ENCODE measurements around the gene KCNIP4. TPM values are rescaled to one million over a fixed set of nuclear protein-coding genes. Genes with fewer than 3 reads are reported as not detected.

KCNIP4 gene
- total and polyA plus RNA-seq, 10 donors, result not detected

DNA sequence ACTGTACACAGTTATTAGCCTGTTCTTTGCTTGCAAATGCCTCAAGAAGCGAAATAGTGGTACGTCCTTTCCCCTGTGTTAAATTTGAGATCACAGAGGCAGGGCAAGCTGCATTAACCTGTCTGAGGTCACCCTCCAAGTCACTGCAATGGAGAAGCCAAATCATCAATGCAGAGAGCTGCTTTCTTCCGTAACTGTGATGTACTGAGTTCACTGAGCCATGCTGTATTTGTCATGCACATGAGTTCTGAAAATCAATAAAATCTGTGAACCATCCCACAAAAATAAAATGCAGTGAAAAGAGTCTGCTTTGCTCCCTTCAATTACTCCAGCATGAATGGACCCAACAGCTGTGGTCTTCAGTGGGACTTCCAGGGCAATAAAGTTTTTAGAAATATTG lies 393.5 kb downstream of the KCNIP4 start:
- H3K27me3 ChIP-seq (replicated peaks in 1 of 7), result no peaks in the 10 kb centered on the region
- TF ChIP-seq POLR2A (IDR thresholded peaks at IDR 0.05) (no peak), POLR2AphosphoS5 (IDR thresholded peaks at IDR 0.05) (no peak)
- TF ChIP-seq, protein P1, sequence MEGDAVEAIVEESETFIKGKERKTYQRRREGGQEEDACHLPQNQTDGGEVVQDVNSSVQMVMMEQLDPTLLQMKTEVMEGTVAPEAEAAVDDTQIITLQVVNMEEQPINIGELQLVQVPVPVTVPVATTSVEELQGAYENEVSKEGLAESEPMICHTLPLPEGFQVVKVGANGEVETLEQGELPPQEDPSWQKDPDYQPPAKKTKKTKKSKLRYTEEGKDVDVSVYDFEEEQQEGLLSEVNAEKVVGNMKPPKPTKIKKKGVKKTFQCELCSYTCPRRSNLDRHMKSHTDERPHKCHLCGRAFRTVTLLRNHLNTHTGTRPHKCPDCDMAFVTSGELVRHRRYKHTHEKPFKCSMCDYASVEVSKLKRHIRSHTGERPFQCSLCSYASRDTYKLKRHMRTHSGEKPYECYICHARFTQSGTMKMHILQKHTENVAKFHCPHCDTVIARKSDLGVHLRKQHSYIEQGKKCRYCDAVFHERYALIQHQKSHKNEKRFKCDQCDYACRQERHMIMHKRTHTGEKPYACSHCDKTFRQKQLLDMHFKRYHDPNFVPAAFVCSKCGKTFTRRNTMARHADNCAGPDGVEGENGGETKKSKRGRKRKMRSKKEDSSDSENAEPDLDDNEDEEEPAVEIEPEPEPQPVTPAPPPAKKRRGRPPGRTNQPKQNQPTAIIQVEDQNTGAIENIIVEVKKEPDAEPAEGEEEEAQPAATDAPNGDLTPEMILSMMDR (IDR thresholded peaks at IDR 0.05 in 8 of 11, conservative IDR thresholded peaks at IDR 0.05 in 3 of 11), result no peak
- WGBS, 5 donors, result 64 to 88% (median 78%) methylated on average over 3 of the region's 3 CpGs
- intact Hi-C loops (cut with DNase I; ENCODE audit: low total_unique reads), result no loop called here
- H3K9me3 ChIP-seq, result no peaks in the 10 kb centered on the region
- H3K4me3 ChIP-seq, result no peak overlapping the region
- H3K36me3 ChIP-seq, result no peaks in the 10 kb centered on the region
- no peak for DNase-seq
- H3K4me1 ChIP-seq, result no peaks in the 10 kb centered on the region
- H3K27ac ChIP-seq, result no peak overlapping the region

DNA sequence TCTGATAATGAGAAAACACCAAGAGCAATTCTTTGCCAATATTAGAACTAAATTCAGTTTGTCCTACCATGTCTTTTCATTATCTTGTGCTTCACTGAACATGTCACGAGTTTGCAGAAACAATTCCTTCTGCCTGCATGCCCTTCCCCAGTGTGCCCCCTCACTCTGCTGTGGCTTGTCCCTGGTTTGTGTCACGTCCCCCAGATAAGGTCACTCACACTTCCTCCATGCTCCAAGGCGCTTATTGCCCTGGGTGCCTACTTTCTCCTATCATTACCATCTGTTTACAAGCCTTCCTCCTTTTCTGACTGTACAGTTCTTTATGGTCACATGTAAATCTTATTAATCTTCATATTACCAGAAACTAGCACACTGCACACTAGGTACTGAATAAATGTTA lies 394.1 kb downstream of the KCNIP4 start:
- peak; percentile 22 for DNase-seq
- no peaks in the 10 kb centered on the region for H3K4me1 ChIP-seq
- H3K27me3 ChIP-seq (replicated peaks in 1 of 7), result no peaks in the 10 kb centered on the region
- TF ChIP-seq POLR2AphosphoS5 (IDR thresholded peaks at IDR 0.05), result no peak
- TF ChIP-seq, protein P1 (IDR thresholded peaks at IDR 0.05 in 8 of 11, conservative IDR thresholded peaks at IDR 0.05 in 3 of 11), result no peak
- TF ChIP-seq POLR2A (IDR thresholded peaks at IDR 0.05), result no peak
- H3K9me3 ChIP-seq, result no peaks in the 10 kb centered on the region
- 8 to 17% (median 9%) methylated on average over 3 of the region's 3 CpGs for WGBS, 5 donors
- intact Hi-C loops (cut with DNase I; ENCODE audit: low total_unique reads), result no loop called here
- no peaks in the 10 kb centered on the region for H3K36me3 ChIP-seq
- no peak overlapping the region for H3K27ac ChIP-seq
- H3K4me3 ChIP-seq, result no peak overlapping the region

DNA sequence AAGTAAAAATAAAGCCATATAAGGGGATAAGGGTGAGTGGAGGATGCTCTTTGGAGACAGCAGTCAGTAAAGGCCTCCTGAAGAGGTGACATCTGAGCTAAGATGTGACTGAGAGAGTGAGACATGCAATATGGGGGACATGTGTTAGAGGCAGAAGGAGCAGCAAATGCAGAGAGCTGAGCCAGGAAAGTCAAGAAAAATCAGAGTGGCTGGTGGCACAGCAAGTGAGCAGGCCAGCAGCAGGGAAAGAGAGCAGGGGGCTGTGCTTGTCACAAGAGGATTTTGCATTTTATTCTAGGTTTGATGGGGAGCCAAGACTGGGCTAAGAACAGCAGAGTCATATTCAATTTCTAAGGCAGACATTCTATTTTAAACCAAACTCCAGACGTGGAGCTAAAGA lies 394.5 kb downstream of the KCNIP4 start:
- no peaks in the 10 kb centered on the region for H3K36me3 ChIP-seq
- DNase-seq, result no peak
- H3K27me3 ChIP-seq (replicated peaks in 1 of 7), result no peaks in the 10 kb centered on the region
- intact Hi-C loops (cut with DNase I; ENCODE audit: low total_unique reads), result no loop called here
- TF ChIP-seq, protein P1 (IDR thresholded peaks at IDR 0.05 in 8 of 11, conservative IDR thresholded peaks at IDR 0.05 in 3 of 11), result no peak
- TF ChIP-seq POLR2A (IDR thresholded peaks at IDR 0.05), result no peak
- H3K4me1 ChIP-seq, result no peaks in the 10 kb centered on the region
- H3K4me3 ChIP-seq, result no peak overlapping the region
- no peak overlapping the region for H3K27ac ChIP-seq
- H3K9me3 ChIP-seq, result no peaks in the 10 kb centered on the region
- WGBS, 5 donors, result 19 to 32% (median 26%) methylated on average over 1 of the region's 1 CpG

DNA sequence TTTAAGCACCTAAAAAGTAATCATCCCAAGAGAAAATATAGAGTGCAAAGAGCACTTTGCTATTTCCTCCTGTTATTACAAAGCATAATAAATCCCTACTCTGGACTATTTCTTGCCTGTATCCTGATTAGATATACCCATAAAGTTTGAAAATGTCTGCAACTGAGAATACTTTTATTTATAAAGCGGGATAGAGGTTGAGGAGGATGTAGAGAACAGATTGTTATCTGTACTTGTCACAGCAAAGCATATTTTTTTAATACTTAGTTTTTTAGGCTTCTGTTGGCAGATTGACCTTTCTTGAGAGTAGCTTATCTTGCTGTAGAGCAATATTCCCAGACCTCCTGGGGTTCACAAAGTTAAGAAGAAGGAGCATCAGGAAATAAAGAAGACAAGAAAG lies 396.1 kb downstream of the KCNIP4 start:
- no peaks in the 10 kb centered on the region for H3K36me3 ChIP-seq
- H3K4me1 ChIP-seq, result no peaks in the 10 kb centered on the region
- H3K9me3 ChIP-seq, result peaks cover 0 to under 1% (median 0%) of the 10 kb centered on the region in 8 donors
- TF ChIP-seq POLR2AphosphoS5 (IDR thresholded peaks at IDR 0.05) (no peak), POLR2A (IDR thresholded peaks at IDR 0.05) (no peak)
- TF ChIP-seq, protein P1 (IDR thresholded peaks at IDR 0.05 in 8 of 11, conservative IDR thresholded peaks at IDR 0.05 in 3 of 11), result no peak
- H3K4me3 ChIP-seq, result no peak overlapping the region
- 10 to 40% (median 14%) methylated on average over 1 of the region's 1 CpG for WGBS, 5 donors
- no peak for DNase-seq
- no peaks in the 10 kb centered on the region for H3K27me3 ChIP-seq (replicated peaks in 1 of 7)
- intact Hi-C loops (cut with DNase I; ENCODE audit: low total_unique reads), result no loop called here
- H3K27ac ChIP-seq, result no peak overlapping the region
